PC-3 (cell line): Measurements from ENCODE around the gene NACC2.

ENCODE experiments used
- CTCF ChIP-seq: fragments of 300-600 bp; sonication (generic); conservative IDR thresholded peaks from 2 replicates; pipeline ENCODE4 v1.5.1; 2017; ENCODE audit warnings: antibody characterized with exemption, low read depth, mild to moderate bottlenecking, low read length
- EZH2 ChIP-seq: fragments of 300-600 bp; sonication (generic); IDR thresholded peaks from one replicate; pipeline ENCODE4 v1.6.1; 2017; ENCODE audit warnings: antibody characterized with exemption, mild to moderate bottlenecking, low read length; ENCODE audit not compliant: unreplicated experiment
- EZH2phosphoT487 ChIP-seq: fragments of 300-600 bp; sonication (generic); IDR thresholded peaks from 2 replicates; pipeline ENCODE4 v1.6.1; 2018; ENCODE audit warnings: mild to moderate bottlenecking, antibody characterized with exemption, low read length, borderline replicate concordance

GRCh38 chr9:136109351-136110081, 14.4 kb upstream of the NACC2 start:
- TF ChIP-seq EZH2 (no peak), CTCF (no peak), EZH2phosphoT487 (no peak)
